HG02759 (cell line): ENCODE data around the gene ID1.

Source experiments
- ATAC-seq: cut with Tn5 transposase; IDR thresholded peaks from one replicate; pipeline ENCODE4 v1.9.1; 2021; ENCODE audit warnings: mild to moderate bottlenecking, moderate library complexity; ENCODE audit not compliant: unreplicated experiment

ID1 gene, protein sequence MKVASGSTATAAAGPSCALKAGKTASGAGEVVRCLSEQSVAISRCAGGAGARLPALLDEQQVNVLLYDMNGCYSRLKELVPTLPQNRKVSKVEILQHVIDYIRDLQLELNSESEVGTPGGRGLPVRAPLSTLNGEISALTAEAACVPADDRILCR

DNA sequence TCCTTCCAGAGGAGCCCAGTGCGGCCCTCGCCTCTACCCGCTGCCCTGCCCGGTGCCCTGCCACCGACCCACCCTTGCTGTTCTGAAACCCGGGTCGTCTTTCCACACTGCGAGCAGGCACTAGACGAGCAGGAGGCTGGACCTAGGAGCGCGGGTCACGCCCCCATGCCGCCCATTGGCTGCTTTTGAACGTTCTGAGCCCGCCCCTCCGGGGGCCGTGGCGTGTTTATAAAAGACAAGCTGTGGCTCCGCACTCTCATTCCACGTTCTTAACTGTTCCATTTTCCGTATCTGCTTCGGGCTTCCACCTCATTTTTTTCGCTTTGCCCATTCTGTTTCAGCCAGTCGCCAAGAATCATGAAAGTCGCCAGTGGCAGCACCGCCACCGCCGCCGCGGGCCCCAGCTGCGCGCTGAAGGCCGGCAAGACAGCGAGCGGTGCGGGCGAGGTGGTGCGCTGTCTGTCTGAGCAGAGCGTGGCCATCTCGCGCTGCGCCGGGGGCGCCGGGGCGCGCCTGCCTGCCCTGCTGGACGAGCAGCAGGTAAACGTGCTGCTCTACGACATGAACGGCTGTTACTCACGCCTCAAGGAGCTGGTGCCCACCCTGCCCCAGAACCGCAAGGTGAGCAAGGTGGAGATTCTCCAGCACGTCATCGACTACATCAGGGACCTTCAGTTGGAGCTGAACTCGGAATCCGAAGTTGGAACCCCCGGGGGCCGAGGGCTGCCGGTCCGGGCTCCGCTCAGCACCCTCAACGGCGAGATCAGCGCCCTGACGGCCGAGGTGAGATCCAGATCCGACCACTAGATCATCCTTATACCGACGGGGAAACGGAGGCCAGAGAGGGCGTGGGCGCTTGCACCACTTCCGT lies at the start of gene ID1:
Gene ID1 (plus strand): TSS at position 259 of the 871 bp plus-strand sequence. CDS start 99 bp downstream, at position 358.
- ATAC-seq = peak; percentile 88

DNA sequence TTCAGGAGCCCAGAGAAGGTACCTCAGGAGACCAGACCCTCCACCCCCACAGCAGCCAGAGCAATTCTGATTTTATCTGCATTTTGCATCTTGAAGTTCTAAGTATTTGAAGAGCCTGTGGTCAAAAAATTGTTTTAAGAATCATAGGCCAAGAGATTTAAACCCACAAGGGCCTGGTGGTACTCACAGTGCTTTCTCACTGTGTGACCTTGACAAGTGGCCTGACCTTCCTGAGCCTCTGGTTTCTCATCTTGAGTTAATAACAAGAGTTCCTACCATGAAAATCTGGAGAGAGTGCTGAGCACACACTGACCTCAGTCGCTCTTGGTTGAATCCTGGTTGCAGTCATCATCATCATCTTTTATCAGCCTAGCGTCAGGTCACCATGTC lies 45.4 kb upstream of the ID1 start:
- ATAC-seq = no peak

DNA sequence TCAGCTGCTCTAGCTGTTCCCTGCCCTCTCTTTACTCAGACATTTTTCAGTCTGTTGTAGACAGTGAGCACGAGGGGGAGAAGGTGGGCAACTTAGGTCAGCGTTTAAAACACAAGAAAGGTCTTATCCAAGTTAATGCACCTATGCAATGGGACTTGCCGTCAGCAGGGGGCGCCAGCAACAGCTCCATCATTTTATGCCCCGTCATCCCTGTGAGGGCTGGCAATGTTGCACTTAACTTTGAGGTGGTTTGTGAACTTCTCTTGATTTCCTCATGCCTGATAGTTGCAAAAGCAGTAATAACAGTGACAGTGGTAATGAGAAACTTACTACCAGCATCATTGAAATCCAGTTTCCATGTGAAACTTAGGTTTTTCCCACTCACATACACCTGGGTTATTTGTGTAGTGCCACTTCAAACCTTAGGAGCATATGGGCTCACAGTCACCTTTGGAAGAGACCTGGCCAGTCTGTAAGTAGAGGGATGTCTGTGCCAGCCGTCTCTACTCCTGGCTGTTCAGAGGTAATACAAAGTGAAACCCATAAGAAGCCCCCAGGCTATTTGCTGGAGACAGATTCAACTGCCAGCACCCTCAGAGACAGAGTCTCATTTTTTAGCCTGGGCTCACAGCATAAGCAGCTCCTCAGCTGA lies 44.9 kb upstream of the ID1 start:
- ATAC-seq = no peak

DNA sequence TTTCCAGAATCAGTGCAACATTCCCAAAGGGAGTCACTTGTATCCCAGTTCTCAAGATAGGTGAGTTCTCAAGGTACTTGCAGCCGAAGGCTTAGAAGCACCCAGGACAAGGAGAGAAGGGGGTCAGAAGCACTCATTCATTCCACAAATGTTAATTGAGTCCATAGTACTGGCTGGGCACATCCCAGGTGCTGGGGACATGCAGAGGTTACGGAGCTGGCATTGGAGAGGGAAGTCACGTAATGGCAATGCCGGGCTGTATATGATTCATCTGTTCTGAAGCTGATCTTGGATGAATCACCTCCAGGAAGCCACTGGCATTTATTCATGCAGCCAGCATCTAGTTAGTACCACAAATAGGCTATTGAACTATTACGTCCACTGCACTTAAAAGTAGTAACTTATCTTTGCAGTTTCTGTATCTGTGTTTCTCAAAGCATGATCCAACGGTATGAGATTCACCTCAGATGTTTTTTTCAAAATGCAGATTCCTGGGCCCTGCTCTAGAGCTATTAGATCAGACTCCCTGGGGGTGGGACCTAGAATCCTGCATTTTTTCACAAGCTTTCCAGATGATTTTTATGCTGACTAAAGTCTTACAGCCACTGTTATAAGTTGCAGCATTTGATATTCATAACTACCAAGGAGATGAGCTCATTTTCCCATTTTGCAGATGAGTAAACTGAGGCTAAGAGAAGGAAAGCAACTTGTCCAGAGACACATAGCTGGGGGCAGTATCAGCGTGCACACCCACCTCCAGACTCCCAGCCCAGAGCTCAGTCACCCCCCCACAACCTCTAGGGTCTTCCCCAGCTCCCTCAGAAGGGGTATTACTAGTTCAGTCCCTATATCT lies 44.1 kb upstream of the ID1 start:
- ATAC-seq = no peak

DNA sequence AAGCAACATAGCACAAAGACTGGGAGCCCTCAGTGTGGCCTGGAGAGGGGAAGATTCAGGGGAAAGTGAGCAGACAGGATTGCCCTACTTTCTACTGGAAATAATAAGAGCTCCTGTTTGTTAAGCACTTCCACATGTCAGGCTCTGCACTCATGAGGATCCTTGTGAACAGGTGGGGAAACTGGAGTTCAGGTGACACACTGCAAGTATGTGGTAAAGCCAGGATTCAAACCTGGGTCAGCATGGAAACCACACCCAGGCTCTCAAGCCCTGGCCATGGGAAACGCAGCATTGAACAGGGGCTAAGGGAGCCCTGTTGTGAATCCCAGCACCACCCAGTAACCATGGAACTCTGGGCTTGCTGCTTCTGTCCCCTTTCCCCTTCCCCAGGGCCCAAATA lies 42.8 kb upstream of the ID1 start:
- ATAC-seq = no peak

DNA sequence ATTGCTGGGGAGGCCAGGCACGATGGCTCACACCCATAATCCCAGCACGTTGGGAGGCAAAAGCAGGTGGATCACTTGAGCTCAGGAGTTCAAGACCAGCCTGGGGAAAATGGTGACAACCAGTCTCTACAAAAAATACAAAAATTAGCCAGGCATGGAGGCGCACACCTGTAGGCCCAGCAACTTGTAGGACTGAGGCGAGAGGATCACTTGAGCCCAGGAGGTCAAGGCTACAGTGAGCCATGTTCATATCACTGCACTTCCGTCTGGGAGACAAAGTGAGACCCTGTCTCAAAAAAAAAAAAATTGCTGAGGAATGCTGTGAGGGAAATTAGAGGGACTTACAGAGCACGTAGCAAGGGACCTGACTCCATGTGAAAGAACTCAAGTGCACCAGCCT lies 40.8 kb upstream of the ID1 start:
- no peak for ATAC-seq

DNA sequence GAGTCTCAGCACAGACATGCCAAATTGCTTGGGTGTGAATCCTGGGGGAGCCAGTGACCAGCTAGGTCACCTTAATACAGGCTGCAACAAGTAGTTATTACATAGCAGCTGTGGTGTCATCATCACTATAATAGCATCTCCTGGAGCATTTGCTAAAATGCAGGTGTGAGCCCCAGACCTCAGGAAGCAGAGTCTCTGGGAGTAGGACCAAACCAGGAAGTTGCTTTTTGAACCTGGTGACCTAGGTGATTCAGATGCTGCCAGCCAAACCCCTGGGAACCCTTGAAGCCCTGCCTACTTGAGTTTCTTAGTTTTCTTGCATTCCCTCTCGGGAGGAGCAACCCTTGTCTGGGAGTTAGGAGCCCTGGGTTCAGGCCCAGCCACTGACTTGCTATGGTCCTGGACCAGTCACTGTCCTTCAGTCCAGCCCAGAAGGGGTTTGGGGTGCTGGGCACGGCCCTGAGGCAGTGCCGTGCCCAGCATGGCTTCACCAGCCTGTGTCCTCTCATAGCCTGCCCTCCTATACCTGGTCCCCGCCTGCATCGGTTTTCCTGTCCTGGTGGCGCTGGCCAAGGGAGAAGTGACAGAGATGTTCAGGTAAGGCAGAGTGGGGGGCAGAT lies 39.3 kb upstream of the ID1 start:
- no peak for ATAC-seq

DNA sequence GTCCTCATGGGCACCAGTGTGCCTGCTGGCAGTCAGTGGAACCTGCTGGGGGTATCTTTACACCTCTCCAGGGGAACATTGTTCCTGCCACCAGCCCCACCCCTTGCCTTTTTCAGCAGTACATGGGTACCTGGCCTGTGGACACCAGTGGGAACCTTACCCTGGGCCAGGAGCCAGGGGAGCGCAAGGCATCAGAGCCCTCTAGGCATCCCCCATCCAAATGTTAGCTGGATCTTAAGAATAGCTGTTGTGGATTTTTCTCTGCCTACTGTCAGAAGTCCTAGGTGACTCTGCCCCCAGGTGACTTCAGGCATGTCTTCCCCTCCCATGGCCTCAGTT lies 38.8 kb upstream of the ID1 start:
- no peak for ATAC-seq

DNA sequence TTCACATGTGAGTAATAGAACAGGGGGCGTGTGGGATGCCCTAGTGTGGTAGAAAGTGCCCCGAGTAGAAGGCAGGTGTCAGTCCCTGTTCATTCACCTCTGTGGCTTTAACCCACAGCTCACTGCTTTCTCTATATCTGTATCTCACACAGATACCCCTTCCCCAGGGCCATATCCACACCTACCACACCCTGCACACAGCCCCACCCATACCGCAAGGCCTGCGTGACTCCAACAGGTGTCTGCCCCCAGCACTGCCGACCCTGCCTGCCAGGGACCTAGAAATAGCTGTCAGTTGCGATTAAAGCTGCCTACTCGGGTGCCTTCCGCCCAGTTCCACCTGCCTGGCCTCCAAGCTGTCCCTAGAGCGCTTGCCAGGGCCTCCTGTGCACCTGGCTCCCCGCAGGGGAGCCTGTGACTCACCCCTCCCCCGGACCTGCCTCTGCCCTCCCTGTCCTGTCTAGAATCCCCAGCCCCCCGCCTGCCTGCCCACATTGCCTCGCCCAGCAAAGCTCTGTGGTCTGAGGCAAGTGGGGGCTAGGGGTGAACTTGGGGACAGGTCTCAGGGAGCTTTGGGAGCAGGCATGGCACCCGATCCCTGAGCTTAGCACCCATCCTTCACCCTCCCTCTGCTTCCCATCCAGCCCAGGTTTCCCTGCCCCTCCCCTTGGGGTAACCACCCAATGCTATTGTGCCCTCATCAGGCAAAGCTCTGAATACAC lies 38.3 kb upstream of the ID1 start:
- no peak for ATAC-seq

DNA sequence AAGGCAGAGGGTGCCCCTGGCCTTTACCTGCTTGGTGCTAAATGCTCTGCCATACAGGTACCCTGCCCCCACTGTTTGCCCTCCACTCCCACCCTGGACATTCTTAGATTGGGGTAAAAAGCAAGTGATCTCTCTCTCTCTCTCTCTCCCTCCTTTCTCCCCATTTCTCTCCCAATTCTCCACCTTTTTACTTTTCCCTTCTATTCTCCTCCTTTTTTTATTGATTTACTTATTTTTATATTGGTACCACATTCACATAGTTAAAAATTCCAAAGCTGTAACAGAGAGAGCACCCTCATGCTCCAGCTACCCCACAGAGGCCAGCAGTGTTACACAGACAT lies 37.7 kb upstream of the ID1 start:
- ATAC-seq = no peak

DNA sequence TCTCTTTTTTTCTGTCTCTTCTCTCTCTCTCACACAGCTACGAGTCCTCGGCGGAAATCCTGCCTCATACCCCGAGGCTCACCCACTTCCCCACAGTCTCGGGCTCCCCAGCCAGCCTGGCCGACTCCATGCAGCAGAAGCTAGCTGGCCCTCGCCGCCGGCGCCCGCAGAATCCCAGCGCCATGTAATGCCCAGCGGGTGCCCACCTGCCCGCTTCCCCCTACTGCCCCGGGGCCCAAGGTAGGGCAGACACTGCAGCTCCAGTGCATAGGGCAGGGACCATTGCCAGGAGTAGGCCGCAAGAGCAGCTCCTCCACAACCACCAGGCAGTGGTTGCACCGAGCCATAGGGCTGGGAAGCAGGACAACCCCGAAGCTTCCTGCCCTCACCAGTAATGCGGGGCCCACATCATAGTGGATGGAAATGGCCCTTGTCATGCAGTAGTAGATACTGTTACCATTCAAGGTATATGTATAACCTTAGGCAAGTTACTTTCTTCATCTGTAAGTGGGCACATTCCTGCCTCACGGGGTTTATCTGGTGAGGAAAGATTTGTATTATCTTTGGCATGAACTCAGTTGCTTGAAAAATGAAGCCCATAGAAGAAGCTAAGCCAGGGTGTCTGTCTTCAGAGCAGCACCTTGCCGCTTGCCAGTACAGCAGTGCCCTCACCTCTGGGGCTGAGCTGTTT lies 36.9 kb upstream of the ID1 start:
- ATAC-seq = no peak

DNA sequence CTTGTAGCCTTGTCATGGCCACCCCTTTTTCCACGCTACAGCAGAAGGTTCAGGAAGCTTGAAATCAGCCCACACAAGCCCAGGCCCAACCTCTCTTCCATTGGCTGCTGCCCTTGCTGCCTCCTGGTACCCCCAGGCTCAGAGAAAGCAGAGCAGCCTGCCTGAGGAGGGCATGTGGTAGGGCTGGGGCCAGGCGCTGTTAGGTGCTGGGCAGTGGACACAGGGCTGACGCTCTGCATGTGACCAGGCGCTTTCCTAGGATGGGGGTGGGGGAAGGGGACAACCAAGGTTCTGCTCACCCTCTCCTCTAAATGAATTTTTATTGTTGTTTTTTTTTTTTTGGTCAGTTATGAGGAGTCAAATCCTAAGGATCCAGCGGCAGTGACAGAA lies 36.3 kb upstream of the ID1 start:
- ATAC-seq = no peak

DNA sequence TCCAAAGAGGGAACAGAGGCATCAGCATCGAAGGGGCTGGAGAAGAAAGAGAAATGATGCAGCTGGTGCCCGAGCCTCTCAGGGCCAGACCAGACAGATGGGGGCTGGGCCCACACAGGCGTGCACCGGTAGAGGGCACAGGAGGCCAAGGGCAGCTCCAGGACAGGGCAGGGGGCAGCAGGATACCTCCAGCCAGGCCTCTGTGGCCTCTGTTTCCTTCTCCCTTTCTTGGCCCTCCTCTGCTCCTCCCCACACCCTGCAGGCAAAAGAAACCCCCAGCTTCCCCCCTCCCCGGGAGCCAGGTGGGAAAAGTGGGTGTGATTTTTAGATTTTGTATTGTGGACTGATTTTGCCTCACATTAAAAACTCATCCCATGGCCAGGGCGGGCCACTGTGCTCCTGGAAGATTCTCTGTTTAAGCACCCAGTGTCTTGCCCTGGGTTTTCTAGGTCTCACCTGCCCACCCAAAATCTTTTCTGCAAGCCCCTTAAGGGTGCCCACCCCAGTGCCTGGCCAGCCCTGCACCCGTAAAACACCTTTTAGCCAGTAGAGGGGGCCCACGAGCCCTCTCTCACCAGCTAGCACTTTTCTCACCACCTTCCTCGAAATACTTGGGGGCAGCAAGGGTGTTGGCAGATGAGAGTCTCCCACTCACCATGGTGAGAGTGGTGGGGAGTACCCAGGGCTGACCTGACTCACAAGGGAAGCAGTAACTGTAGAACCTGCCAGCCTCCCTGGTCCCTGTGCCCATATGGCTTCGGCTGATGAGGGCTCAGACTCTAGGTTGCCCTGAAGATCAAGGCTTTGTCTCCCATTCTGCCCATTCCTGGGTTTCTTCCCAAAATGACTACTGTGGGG lies 35.7 kb upstream of the ID1 start:
- ATAC-seq = no peak

DNA sequence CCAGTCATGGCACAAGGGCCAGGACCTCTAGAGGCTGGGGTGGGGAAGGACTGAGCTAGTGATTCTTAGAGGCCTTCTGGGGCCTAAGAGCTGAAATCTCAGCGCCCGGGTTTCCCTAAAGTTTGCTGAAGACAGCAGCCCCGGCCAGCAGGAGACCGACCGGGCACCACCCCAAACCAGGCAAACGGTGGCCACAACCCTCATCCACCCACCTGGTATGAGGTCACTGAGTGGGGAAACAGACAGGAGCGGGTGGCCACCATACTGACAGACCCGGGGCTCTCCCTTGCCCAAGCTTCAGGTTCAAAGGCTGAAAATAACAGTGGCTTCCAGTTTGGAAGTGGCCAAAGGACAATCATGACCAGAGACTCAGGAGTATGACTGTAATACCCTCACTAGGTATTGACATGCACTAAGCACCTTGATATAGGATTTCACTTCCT lies 35.0 kb upstream of the ID1 start:
- ATAC-seq = no peak

DNA sequence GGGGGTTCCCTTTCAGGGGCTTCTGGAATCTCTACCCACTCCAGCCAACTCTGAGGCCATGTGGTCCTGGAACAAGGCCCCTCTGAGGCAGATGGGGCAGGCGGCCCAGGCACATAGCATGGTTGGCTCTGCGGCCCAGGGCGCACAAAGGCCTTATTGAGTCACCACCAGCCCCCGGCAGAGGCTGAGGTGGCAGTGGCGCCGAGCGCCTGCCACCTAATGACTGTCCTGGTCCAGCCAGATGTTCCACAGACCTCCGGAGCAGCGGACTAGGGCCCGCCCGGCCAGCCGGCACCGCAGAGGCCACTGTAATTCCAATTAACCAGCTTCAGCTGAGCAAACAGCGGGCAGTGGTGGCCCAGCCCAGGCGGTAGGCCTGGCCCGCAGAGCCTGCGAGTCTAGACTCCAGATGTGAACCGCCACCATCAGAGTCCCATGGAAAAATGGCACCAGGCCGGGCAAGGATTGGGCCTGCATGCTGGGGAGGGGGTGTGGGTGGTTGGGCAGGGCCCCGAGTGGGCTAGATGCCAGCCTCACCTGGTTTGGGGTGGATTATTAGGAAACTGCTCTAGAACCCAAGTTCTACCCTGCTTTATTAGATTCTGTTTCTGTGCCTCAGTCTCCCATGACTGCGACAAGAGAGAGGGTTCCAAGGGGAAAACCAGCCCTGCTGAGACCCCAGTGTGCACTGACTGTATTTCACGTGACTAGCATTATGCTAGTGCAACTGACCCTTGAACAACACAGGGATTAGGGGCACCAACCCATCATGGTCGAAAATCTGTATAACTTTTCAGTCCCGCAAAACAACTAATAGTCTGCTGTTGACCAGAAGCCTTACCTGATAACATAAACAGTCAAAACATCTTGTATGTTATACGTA lies 34.1 kb upstream of the ID1 start:
- ATAC-seq = no peak

DNA sequence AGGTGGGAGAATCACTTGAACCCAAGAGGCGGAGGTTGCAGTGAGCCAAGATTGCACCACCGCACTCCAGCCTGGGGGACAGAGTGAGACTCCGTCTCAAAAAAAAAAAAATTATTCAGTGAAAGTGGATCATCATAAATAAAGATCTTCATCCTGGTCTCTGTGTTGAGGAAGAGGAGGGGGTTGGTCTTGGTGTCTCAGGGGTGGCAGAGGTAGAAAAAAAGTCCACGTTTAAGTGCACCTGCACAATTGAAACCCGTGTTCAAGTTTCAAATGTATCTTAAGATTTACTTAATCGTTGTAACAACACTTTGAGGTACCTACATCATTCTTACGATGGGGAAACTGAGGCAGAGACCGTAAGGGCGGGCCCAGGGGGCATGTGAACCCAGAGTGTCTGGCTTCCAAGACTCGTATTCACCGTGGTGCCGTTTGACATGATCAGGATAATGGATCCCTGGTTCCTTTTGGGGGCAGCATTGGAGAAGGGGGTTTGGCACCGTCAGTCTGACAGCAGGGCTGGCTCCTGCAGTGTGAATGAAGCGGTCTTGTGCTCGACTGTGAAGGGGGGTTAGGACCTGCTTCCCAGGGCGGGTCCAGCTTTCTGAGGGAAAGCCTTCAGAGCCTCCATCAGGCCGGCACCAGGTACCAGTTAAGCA lies 32.9 kb upstream of the ID1 start:
- no peak for ATAC-seq
